HepG2 (cell line): Measurements from ENCODE around the gene SLC35F3. TPM values are rescaled to one million over a fixed set of nuclear protein-coding genes. Genes with fewer than 3 reads are reported as not detected.

Experiments
- ATAC-seq: fragments of 200-7000 bp; cut with Tn5 transposase; 3 replicates; pipeline ENCODE4 v1.9.1; 2020; ENCODE audit warnings: mild to moderate bottlenecking, moderate library complexity
- BruUV-seq: library from RNA; stranded (reverse); fragments of 400-500 nt; replicated peaks from 2 replicates; lab custom pipeline; 2021; lab: Mats Ljungman, UMichigan
- CTCF ChIA-PET: fragments of 300-600 bp; formaldehyde crosslinking; extraction: SDS; loops from one replicate; lab custom pipeline; 2021; ENCODE audit warnings: low total read pairs, inconsistent platforms, low intra/inter-chr PET ratio; lab: Yijun Ruan, JAX
- POLR2A ChIA-PET: fragments of 350-600 bp; sonication (Branson Sonifier 250); formaldehyde crosslinking; loops from one replicate; lab custom pipeline; 2020; ENCODE audit warnings: antibody characterized with exemption, inconsistent platforms; lab: Yijun Ruan, JAX
- DNase-seq: peaks from one replicate; pipeline ENCODE4 v3.0.0-alpha.2; 2015; ENCODE audit warnings: low spot score
- FAIRE-seq: peaks from 3 replicates; lab custom pipeline; 2011; peaks lifted over from hg19 to GRCh38; lab: Jason Lieb, UNC
- H2AFZ ChIP-seq: one replicate; pipeline ENCODE4 v1.6.1; 2011; ENCODE audit warnings: low read length, inconsistent platforms
- H3K27ac ChIP-seq: fragments of 300-600 bp; 3 replicates; pipeline ENCODE4 v1.8.0; 2011; ENCODE audit warnings: mixed run types, mild to moderate bottlenecking, mixed read lengths, low read length, inconsistent platforms; ENCODE audit not compliant: insufficient read depth; ENCODE audit errors: extremely low read length
- H3K27me3 ChIP-seq, 2 experiments: fragments of 200-600 bp in 1 of 2; 2 replicates in 1 of 2; 3 replicates in 1 of 2; pipeline versions ENCODE4 v1.6.0 to v1.8.0; 2011; ENCODE audit warnings: low read length in 2 of 2, mild to moderate bottlenecking in 2 of 2, moderate library complexity in 2 of 2, inconsistent platforms in 1 of 2; ENCODE audit not compliant: insufficient read depth in 2 of 2, control insufficient read depth in 1 of 2
- H3K36me3 ChIP-seq, 2 experiments: fragments of 200-600 bp in 1 of 2; replicated peaks in 1 of 2; 2 replicates in 1 of 2; 3 replicates in 1 of 2; pipeline versions ENCODE4 v1.5.1 to v1.8.0; 2011; ENCODE audit warnings: low read length in 2 of 2, inconsistent platforms in 1 of 2; ENCODE audit not compliant: insufficient read depth in 2 of 2, control insufficient read depth in 1 of 2
- H3K4me1 ChIP-seq: 2 replicates; pipeline ENCODE4 v1.5.1; 2012; ENCODE audit warnings: low read length, inconsistent platforms; ENCODE audit not compliant: insufficient read depth
- H3K4me2 ChIP-seq: 2 replicates; pipeline ENCODE4 v1.6.0; 2011; ENCODE audit warnings: low read depth, low read length, inconsistent platforms
- H3K4me3 ChIP-seq, 3 experiments: fragments of 200-600 bp in 1 of 3; sonication (generic), shearing (Covaris generic) in 1 of 3; replicated peaks in 1 of 3; 2 replicates each; pipeline ENCODE4 v1.5.1; 2011 to 2016; ENCODE audit warnings: low read length in 3 of 3, inconsistent platforms in 2 of 3, low read depth in 2 of 3, mild to moderate bottlenecking in 2 of 3, control low read depth in 1 of 3, mixed read lengths in 1 of 3; ENCODE audit not compliant: insufficient read depth in 1 of 3
- H3K79me2 ChIP-seq: one replicate; pipeline ENCODE4 v1.6.1; 2011; ENCODE audit warnings: low read length, inconsistent platforms; ENCODE audit not compliant: insufficient read depth
- H3K9ac ChIP-seq: 2 replicates; pipeline ENCODE4 v1.6.0; 2011; ENCODE audit warnings: mild to moderate bottlenecking, low read depth, low read length, inconsistent platforms; ENCODE audit not compliant: insufficient read depth
- H3K9me3 ChIP-seq: 2 replicates; pipeline ENCODE4 v1.5.1; 2012; ENCODE audit warnings: mild to moderate bottlenecking, low read length
- H4K20me1 ChIP-seq: 2 replicates; pipeline ENCODE4 v1.6.0; 2011; ENCODE audit warnings: inconsistent platforms, mild to moderate bottlenecking, low read length, moderate library complexity; ENCODE audit not compliant: insufficient read depth
- GRHL1 ChIP-seq: sonication (generic); formaldehyde crosslinking; conservative IDR thresholded peaks from 2 replicates; pipeline ENCODE4 v1.8.0; 2022; ENCODE audit warnings: missing genetic modification reagents
- HIVEP1 ChIP-seq: sonication (generic); formaldehyde crosslinking; IDR thresholded peaks from 2 replicates; pipeline ENCODE4 v1.4.0; 2020; ENCODE audit warnings: mild to moderate bottlenecking, missing genetic modification reagents
- KLF12 ChIP-seq: sonication (generic); formaldehyde crosslinking; IDR thresholded peaks from 2 replicates; pipeline ENCODE4 v1.4.0; 2020; ENCODE audit warnings: missing genetic modification reagents, borderline replicate concordance
- MXD1 ChIP-seq: sonication (generic); formaldehyde crosslinking; IDR thresholded peaks from 2 replicates; pipeline ENCODE4 v1.4.0; 2020; ENCODE audit warnings: mild to moderate bottlenecking, missing genetic modification reagents
- NFE2L2 ChIP-seq: fragments of 150-350 bp; IDR thresholded peaks from 2 replicates; pipeline ENCODE4 v1.6.1; 2014; ENCODE audit warnings: low read length
- NFYB ChIP-seq: sonication (generic); formaldehyde crosslinking; IDR thresholded peaks from 2 replicates; pipeline ENCODE4 v1.4.0; 2020; ENCODE audit warnings: missing genetic modification reagents
- NR3C1 ChIP-seq: sonication (generic); formaldehyde crosslinking; IDR thresholded peaks from 2 replicates; pipeline ENCODE4 v1.4.0; 2020; ENCODE audit warnings: missing genetic modification reagents
- PRMT3 ChIP-seq: sonication (generic); formaldehyde crosslinking; IDR thresholded peaks from 2 replicates; pipeline ENCODE4 v1.8.1; 2022; ENCODE audit warnings: low read depth, mild to moderate bottlenecking, moderate library complexity, missing genetic modification reagents, borderline replicate concordance
- SIN3A ChIP-seq: IDR thresholded peaks from 2 replicates; pipeline ENCODE4 v1.6.1; 2011; ENCODE audit warnings: low read depth, mild to moderate bottlenecking, control low read depth, low read length, borderline replicate concordance
- SRSF4 ChIP-seq: fragments of 200-400 bp; formaldehyde crosslinking; IDR thresholded peaks from one replicate; pipeline ENCODE4 v1.6.1; 2018; ENCODE audit warnings: mild to moderate bottlenecking, low read depth, low read length, moderate library complexity; ENCODE audit not compliant: poor library complexity, severe bottlenecking
- SUZ12 ChIP-seq: fragments of 150-350 bp; IDR thresholded peaks from 2 replicates; pipeline ENCODE4 v1.6.1; 2014; ENCODE audit warnings: low read depth, low read length
- ZFP1 ChIP-seq: IDR thresholded peaks from 2 replicates; pipeline ENCODE4 v1.6.1; 2016
- ZMYM4 ChIP-seq: sonication (generic); formaldehyde crosslinking; IDR thresholded peaks from 2 replicates; pipeline ENCODE4 v1.8.1; 2023; ENCODE audit warnings: mild to moderate bottlenecking, missing genetic modification reagents
- ZSCAN25 ChIP-seq: sonication (generic); formaldehyde crosslinking; IDR thresholded peaks from 2 replicates; pipeline ENCODE4 v1.8.0; 2022; ENCODE audit warnings: mild to moderate bottlenecking, missing genetic modification reagents
- ZSCAN5A ChIP-seq: sonication (generic); formaldehyde crosslinking; IDR thresholded peaks from 2 replicates; pipeline ENCODE4 v1.8.0; 2022; ENCODE audit warnings: mild to moderate bottlenecking, missing genetic modification reagents, borderline replicate concordance
- WGBS: methylation state at CpG from one replicate; pipeline ENCODE4 v1.1.6; 2017; ENCODE audit warnings: low lambda C conversion rate; 5-methylcytosine and 5-hydroxymethylcytosine counted together
- in situ Hi-C: cut with HindIII; loops from 2 replicates; pipeline ENCODE4 v1.10.0; 2017; ENCODE audit warnings: low pct_unique_long_range_greater_than_20kb; ENCODE audit not compliant: extremely low pct_ligation_motif_present
- intact Hi-C: fragments of 100-400 bp; cut with micrococcal nuclease; formaldehyde crosslinking; loops from one replicate; pipeline ENCODE4 v1.10.0; 2022; ENCODE audit not compliant: unreplicated experiment
- polyA plus RNA-seq, 8 experiments: library from polyadenylated mRNA; depleted of rRNA in 3 of 8; stranded (reverse) in 7 of 8; unstranded in 1 of 8; fragments of >200 nt; fragmentation: Illumina TruSeq in 4 of 8; extraction: Trizol in 4 of 8; gene quantifications; 2 replicates each; pipeline versions ENCODE4 v1.2.1 to v1.2.3, GENCODE V29; 2011 to 2016; ENCODE audit warnings: low read depth in 4 of 8, missing spikeins in 1 of 8, mixed read lengths in 1 of 8; ENCODE audit not compliant: insufficient read depth in 1 of 8
- total RNA-seq, 5 experiments: library from RNA; depleted of rRNA; stranded (reverse); fragments of >200 nt; fragmentation: Illumina TruSeq; extraction: Trizol; gene quantifications; 2 replicates each; pipeline ENCODE4 v1.2.3, GENCODE V29; 2016; ENCODE audit warnings: low read depth in 1 of 5

Gene SLC35F3
- total and polyA plus RNA-seq, 2 of the 13 experiments (the other 11 are each of a cell fraction or from before 2014, with no cell fraction given) = not detected

- CTCF ChIA-PET = no interaction called here
- Histone ChIP-seq H3K9me3 (no peaks in the 10 kb centered on the region), H3K79me2 (no peaks in the 10 kb centered on the region), H3K36me3 (no peaks in the 10 kb centered on the region), H3K4me2 (no peak overlapping the region), H3K4me1 (no peaks in the 10 kb centered on the region), H3K9ac (no peak overlapping the region), H3K27me3 (no peaks in the 10 kb centered on the region; a peak in 1 of 5 replicates), H2AFZ (no peak overlapping the region), H3K4me3 (no peak overlapping the region), H4K20me1 (no peaks in the 10 kb centered on the region), H3K27ac (no peak overlapping the region)
- in situ Hi-C loops (no loop called here), intact Hi-C loops (no loop called here)
- ATAC-seq (no peak), FAIRE-seq (no peak), DNase-seq (no peak)
- POLR2A ChIA-PET = no interaction called here
- no peak for TF ChIP-seq ZMYM4 (CRISPR knock-in tag)
- no peak for TF ChIP-seq NR3C1
- TF ChIP-seq SRSF4 = no peak
- BruUV-seq = no TSS peak
- 0% methylated on average over 1 of the region's 1 CpG for WGBS
These were observed 188.6 kb downstream of the SLC35F3 start for GRCh38 chr1:234093107-234093506.

- CTCF ChIA-PET = no interaction called here
- H4K20me1 ChIP-seq = no peaks in the 10 kb centered on the region
- POLR2A ChIA-PET = no interaction called here
- no peak for TF ChIP-seq MXD1 (CRISPR knock-in tag)
- no peak for TF ChIP-seq ZFP1 (CRISPR knock-in tag)
- no peak for TF ChIP-seq SUZ12
- no peak for TF ChIP-seq NFYB (CRISPR knock-in tag)
- TF ChIP-seq ZSCAN25 (CRISPR knock-in tag) = no peak
- no peak for TF ChIP-seq ZSCAN5A
- TF ChIP-seq SIN3A = no peak
- no peak for TF ChIP-seq GRHL1 (CRISPR knock-in tag)
- no peak for TF ChIP-seq HIVEP1 (CRISPR knock-in tag)
- no peak for TF ChIP-seq PRMT3
- TF ChIP-seq NFE2L2 = no peak
- no peak for TF ChIP-seq KLF12 (CRISPR knock-in tag)
- in situ Hi-C loops = no loop called here
- FAIRE-seq = no peak
- no peaks in the 10 kb centered on the region for H3K9me3 ChIP-seq
- H3K9ac ChIP-seq = no peak overlapping the region
- H3K79me2 ChIP-seq = no peaks in the 10 kb centered on the region
- WGBS = 0% methylated on average over 1 of the region's 5 CpGs
- H3K27me3 ChIP-seq = no peaks in the 10 kb centered on the region; a peak in 1 of 5 replicates
- no peak overlapping the region for H2AFZ ChIP-seq
- peak; percentile 46; the same call in 2 of the 3 replicates for ATAC-seq
- no peaks in the 10 kb centered on the region for H3K36me3 ChIP-seq
- intact Hi-C loops = no loop called here
- no peak for DNase-seq
- H3K4me2 ChIP-seq = no peak overlapping the region
- BruUV-seq = no TSS peak
- H3K4me3 ChIP-seq = no peak overlapping the region
- H3K4me1 ChIP-seq = no peaks in the 10 kb centered on the region
- no peak overlapping the region for H3K27ac ChIP-seq
These were observed 189.3 kb downstream of the SLC35F3 start for GRCh38 chr1:234093741-234094140.
